Activated CD4-positive, alpha-beta memory T cell treated with anti-CD3 and anti-CD28 coated beads, Interleukin-2, amount 10 ng/mL, durations not matched to agents 7 days and 5 days (primary cell): ENCODE measurements around the gene TMEM14A. TPM values are rescaled to one million over a fixed set of nuclear protein-coding genes. Genes with fewer than 3 reads are reported as not detected.
"Not testable (repeated sequence)": the region's sequence is repeated elsewhere in the genome, so short reads cannot be mapped to it uniquely, and the experiment has no call there.

Experiments
- CTCF ChIA-PET: fragments of 350-600 bp; sonication (Branson Sonifier 250); formaldehyde crosslinking; loops from one replicate; lab custom pipeline; 2021; ENCODE audit warnings: antibody characterized with exemption, inconsistent platforms; lab: Charles Lee
- POLR2A ChIA-PET: fragments of 350-600 bp; sonication (Branson Sonifier 250); formaldehyde crosslinking; loops from one replicate; lab custom pipeline; 2021; ENCODE audit warnings: antibody characterized with exemption; lab: Charles Lee
- DNase-seq: peaks from one replicate; pipeline ENCODE4 v3.0.0-alpha.2; 2020
- H3K27ac Mint-ChIP-seq: one replicate; pipeline ENCODE4 v1.8.0; 2021; ENCODE audit warnings: mild to moderate bottlenecking, mixed read lengths
- H3K27me3 Mint-ChIP-seq: one replicate; pipeline ENCODE4 v1.8.0; 2021; ENCODE audit warnings: mixed read lengths
- H3K36me3 Mint-ChIP-seq: one replicate; pipeline ENCODE4 v1.8.0; 2021; ENCODE audit warnings: low read depth, mixed read lengths
- H3K4me1 Mint-ChIP-seq: one replicate; pipeline ENCODE4 v1.8.0; 2021; ENCODE audit warnings: mixed read lengths
- H3K4me3 Mint-ChIP-seq: one replicate; pipeline ENCODE4 v1.8.0; 2021; ENCODE audit warnings: mild to moderate bottlenecking, mixed read lengths
- H3K9me3 Mint-ChIP-seq: one replicate; pipeline ENCODE4 v1.8.0; 2021; ENCODE audit warnings: mixed read lengths
- total RNA-seq, 2 experiments: library from RNA; stranded (reverse); gene quantifications; one replicate each; pipeline ENCODE4 v1.2.3, GENCODE V29; 2021

Gene TMEM14A
- total RNA-seq, 2 experiments from 2014 or later: 20.9 to 23.5 TPM

GRCh38 chr6:52675372-52675771 is 4.5 kb downstream of the TMEM14A start:
- Mint-ChIP-seq H3K27ac (no peak overlapping the region), H3K4me1 (peaks cover 35% of the 10 kb centered on the region), H3K36me3 (peaks cover 17% of the 10 kb centered on the region), H3K9me3 (no peaks in the 10 kb centered on the region), H3K4me3 (no peak overlapping the region), H3K27me3 (no peaks in the 10 kb centered on the region)
- ChIA-PET POLR2A (no interaction called here), CTCF (interaction anchor here (1.5 kb wide), 1 partner anchor 12 kb away, joined by 4 read pairs; no protein-coding TSS in a partner anchor)
- no peak for DNase-seq

- H3K9me3 Mint-ChIP-seq, POLR2A ChIA-PET, DNase-seq, H3K4me3 Mint-ChIP-seq, H3K27ac Mint-ChIP-seq, H3K27me3 Mint-ChIP-seq, CTCF ChIA-PET: not testable (repeated sequence)
- Mint-ChIP-seq H3K4me1 (peaks cover 22% of the 10 kb centered on the region), H3K36me3 (peaks cover 22% of the 10 kb centered on the region)
These were observed 5.7 kb downstream of the TMEM14A start for GRCh38 chr6:52676631-52677030.

- POLR2A ChIA-PET: no interaction called here
- CTCF ChIA-PET: no interaction called here
- H3K27ac Mint-ChIP-seq: no peak overlapping the region
- DNase-seq: no peak
- no peaks in the 10 kb centered on the region for H3K9me3 Mint-ChIP-seq
- H3K4me1 Mint-ChIP-seq: no peaks in the 10 kb centered on the region
- peaks cover 30% of the 10 kb centered on the region for H3K36me3 Mint-ChIP-seq
- no peak overlapping the region for H3K4me3 Mint-ChIP-seq
- no peaks in the 10 kb centered on the region for H3K27me3 Mint-ChIP-seq
These were observed 10.5 kb downstream of the TMEM14A start for GRCh38 chr6:52681416-52681815.

- no peak for DNase-seq
- Mint-ChIP-seq H3K27me3 (no peaks in the 10 kb centered on the region), H3K9me3 (no peaks in the 10 kb centered on the region), H3K27ac (no peak overlapping the region), H3K36me3 (peaks cover 11% of the 10 kb centered on the region), H3K4me3 (no peak overlapping the region), H3K4me1 (no peaks in the 10 kb centered on the region)
- POLR2A ChIA-PET: no interaction called here
- CTCF ChIA-PET: no interaction called here
These were observed 16.2 kb downstream of the TMEM14A start for GRCh38 chr6:52686878-52687699.

- no peaks in the 10 kb centered on the region for H3K36me3 Mint-ChIP-seq
- no peak overlapping the region for H3K27ac Mint-ChIP-seq
- no peaks in the 10 kb centered on the region for H3K27me3 Mint-ChIP-seq
- no peaks in the 10 kb centered on the region for H3K9me3 Mint-ChIP-seq
- H3K4me3 Mint-ChIP-seq: no peak overlapping the region
- no peak for DNase-seq
- CTCF ChIA-PET: interaction anchor here (1.7 kb wide), 1 partner anchor 16 kb away, joined by 3 read pairs; no protein-coding TSS in a partner anchor
- no peaks in the 10 kb centered on the region for H3K4me1 Mint-ChIP-seq
- POLR2A ChIA-PET: no interaction called here
These were observed 18.9 kb downstream of the TMEM14A start for GRCh38 chr6:52689857-52690256.

- Mint-ChIP-seq H3K4me3 (no peak overlapping the region), H3K4me1 (no peaks in the 10 kb centered on the region), H3K27ac (no peak overlapping the region), H3K27me3 (peaks cover 5% of the 10 kb centered on the region), H3K9me3 (no peaks in the 10 kb centered on the region), H3K36me3 (no peaks in the 10 kb centered on the region)
- POLR2A ChIA-PET: no interaction called here
- CTCF ChIA-PET: no interaction called here
- no peak for DNase-seq
These were observed 20.8 kb downstream of the TMEM14A start for GRCh38 chr6:52691718-52692117.

- H3K4me3 Mint-ChIP-seq: no peak overlapping the region
- no peaks in the 10 kb centered on the region for H3K4me1 Mint-ChIP-seq
- H3K27me3 Mint-ChIP-seq: peaks cover 8% of the 10 kb centered on the region
- H3K36me3 Mint-ChIP-seq: no peaks in the 10 kb centered on the region
- POLR2A ChIA-PET: no interaction called here
- no peak overlapping the region for H3K27ac Mint-ChIP-seq
- no peak for DNase-seq
- no peaks in the 10 kb centered on the region for H3K9me3 Mint-ChIP-seq
- CTCF ChIA-PET: no interaction called here
These were observed 22.9 kb downstream of the TMEM14A start for GRCh38 chr6:52693773-52694172.

GRCh38 chr6:52694404-52694803 is 23.5 kb downstream of the TMEM14A start:
- ChIA-PET POLR2A (no interaction called here), CTCF (no interaction called here)
- no peak overlapping the region for H3K27ac Mint-ChIP-seq
- no peaks in the 10 kb centered on the region for H3K9me3 Mint-ChIP-seq
- H3K4me3 Mint-ChIP-seq: no peak overlapping the region
- no peaks in the 10 kb centered on the region for H3K36me3 Mint-ChIP-seq
- no peaks in the 10 kb centered on the region for H3K4me1 Mint-ChIP-seq
- H3K27me3 Mint-ChIP-seq: peaks cover 8% of the 10 kb centered on the region
- no peak for DNase-seq

GRCh38 chr6:52696418-52696817 is 25.5 kb downstream of the TMEM14A start:
- H3K4me1 Mint-ChIP-seq: no peaks in the 10 kb centered on the region

GRCh38 chr6:52697903-52698302 is 27.0 kb downstream of the TMEM14A start:
- ChIA-PET CTCF (interaction anchor here (0.7 kb wide), 1 partner anchor 351 kb away, joined by 3 read pairs; no protein-coding TSS in a partner anchor), POLR2A (no interaction called here)
- no peaks in the 10 kb centered on the region for H3K4me1 Mint-ChIP-seq
- peaks cover 20% of the 10 kb centered on the region for H3K27me3 Mint-ChIP-seq
- H3K4me3 Mint-ChIP-seq: no peak overlapping the region
- H3K9me3 Mint-ChIP-seq: no peaks in the 10 kb centered on the region
- no peak for DNase-seq
- H3K27ac Mint-ChIP-seq: no peak overlapping the region
- no peaks in the 10 kb centered on the region for H3K36me3 Mint-ChIP-seq

More at GRCh38 chr6:52696418-52696817, 25.5 kb downstream of the TMEM14A start:
- Mint-ChIP-seq H3K36me3 (no peaks in the 10 kb centered on the region), H3K4me3 (no peak overlapping the region), H3K27ac (no peak overlapping the region), H3K9me3 (no peaks in the 10 kb centered on the region), H3K27me3 (peaks cover 15% of the 10 kb centered on the region)
- ChIA-PET POLR2A (no interaction called here), CTCF (no interaction called here)
- no peak for DNase-seq

GRCh38 chr6:52704060-52704459 is 33.1 kb downstream of the TMEM14A start:
- CTCF ChIA-PET: no interaction called here

GRCh38 chr6:52704781-52705502 is 34.0 kb downstream of the TMEM14A start:
- CTCF ChIA-PET, POLR2A ChIA-PET, H3K9me3 Mint-ChIP-seq, H3K27ac Mint-ChIP-seq, DNase-seq, H3K4me1 Mint-ChIP-seq, H3K4me3 Mint-ChIP-seq, H3K36me3 Mint-ChIP-seq: not testable (repeated sequence)
- peaks cover 14% of the 10 kb centered on the region for H3K27me3 Mint-ChIP-seq

More at GRCh38 chr6:52704060-52704459, 33.1 kb downstream of the TMEM14A start:
- no peaks in the 10 kb centered on the region for H3K9me3 Mint-ChIP-seq
- no peak overlapping the region for H3K27ac Mint-ChIP-seq
- H3K36me3 Mint-ChIP-seq: no peaks in the 10 kb centered on the region
- no peaks in the 10 kb centered on the region for H3K4me1 Mint-ChIP-seq
- H3K4me3 Mint-ChIP-seq: no peak overlapping the region
- POLR2A ChIA-PET: no interaction called here
- DNase-seq: no peak
- H3K27me3 Mint-ChIP-seq: peaks cover 16% of the 10 kb centered on the region

- Mint-ChIP-seq H3K9me3 (no peaks in the 10 kb centered on the region), H3K27me3 (peaks cover 11% of the 10 kb centered on the region), H3K27ac (no peak overlapping the region), H3K4me3 (no peak overlapping the region), H3K4me1 (no peaks in the 10 kb centered on the region), H3K36me3 (no peaks in the 10 kb centered on the region)
- CTCF ChIA-PET: no interaction called here
- DNase-seq: no peak
- POLR2A ChIA-PET: no interaction called here
These were observed 35.1 kb downstream of the TMEM14A start for GRCh38 chr6:52706001-52706400.
